GM18907 (cell line): Measurements from ENCODE around the gene MYL7.

Experiments
- ATAC-seq: cut with Tn5 transposase; IDR thresholded peaks from one replicate; pipeline ENCODE4 v1.9.1; 2021; ENCODE audit warnings: mild to moderate bottlenecking, moderate library complexity; ENCODE audit not compliant: unreplicated experiment

MYL7 gene

GRCh38 chr7:44112997-44113763, 28.0 kb downstream of the MYL7 start:
- no peak for ATAC-seq

GRCh38 chr7:44112231-44112996, 28.7 kb downstream of the MYL7 start:
- ATAC-seq = no peak

- no peak for ATAC-seq
Observed at GRCh38 chr7:44111761-44112160, 29.4 kb downstream of the MYL7 start.

GRCh38 chr7:44110719-44111635, 30.2 kb downstream of the MYL7 start:
- no peak for ATAC-seq

- ATAC-seq = no peak
Observed at GRCh38 chr7:44109991-44110390, 31.1 kb downstream of the MYL7 start.

GRCh38 chr7:44108768-44109750, 32.1 kb downstream of the MYL7 start:
- no peak for ATAC-seq

GRCh38 chr7:44107961-44108767, 33.0 kb downstream of the MYL7 start:
- ATAC-seq = no peak

GRCh38 chr7:44107116-44107960, 33.8 kb downstream of the MYL7 start:
- ATAC-seq = no peak

- no peak for ATAC-seq
Observed at GRCh38 chr7:44106311-44107065, 34.6 kb downstream of the MYL7 start.

GRCh38 chr7:44105832-44106231, 35.3 kb downstream of the MYL7 start:
- ATAC-seq = no peak

- ATAC-seq = no peak
Observed at GRCh38 chr7:44104860-44105771, 36.0 kb downstream of the MYL7 start.

- no peak for ATAC-seq
Observed at GRCh38 chr7:44103923-44104859, 36.9 kb downstream of the MYL7 start, which contains the start of gene AEBP1. TSS of gene AEBP1 (plus strand) at chr7:44104345. CDS start at chr7:44104666, 321 bp downstream.

- ATAC-seq = no peak
Observed at GRCh38 chr7:44103566-44103922, 37.6 kb downstream of the MYL7 start.

GRCh38 chr7:44102846-44103565, 38.1 kb downstream of the MYL7 start:
- ATAC-seq = no peak
